AG08395 (cell line): ENCODE measurements around the gene CCRL2.
"Not testable (repeated sequence)": the region's sequence is repeated elsewhere in the genome, so short reads cannot be mapped to it uniquely, and the experiment has no call there.

ENCODE experiments used
- DNase-seq: peaks from one replicate; pipeline ENCODE4 v3.0.0; 2012; ENCODE audit warnings: mixed read lengths, low spot score

The CCRL2 gene

DNA sequence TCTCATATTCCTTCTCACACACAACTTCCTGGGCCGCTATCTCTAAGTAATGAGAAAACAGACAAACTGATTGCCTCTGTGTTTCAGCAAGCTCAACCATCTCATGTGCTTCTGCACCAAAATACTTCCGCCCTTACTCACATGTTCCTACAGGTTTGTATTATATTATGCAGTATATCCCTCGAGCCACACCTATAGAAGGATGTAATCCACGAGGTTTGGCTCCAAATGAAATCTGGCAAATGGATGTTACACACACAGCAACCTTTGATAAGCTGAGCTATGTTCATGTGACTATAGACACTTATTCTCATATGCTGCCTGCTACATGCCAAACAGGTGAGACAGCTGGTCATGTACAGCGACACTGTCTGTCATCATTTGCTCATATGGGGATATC lies 22.6 kb downstream of the CCRL2 start:
- no peak for DNase-seq

DNA sequence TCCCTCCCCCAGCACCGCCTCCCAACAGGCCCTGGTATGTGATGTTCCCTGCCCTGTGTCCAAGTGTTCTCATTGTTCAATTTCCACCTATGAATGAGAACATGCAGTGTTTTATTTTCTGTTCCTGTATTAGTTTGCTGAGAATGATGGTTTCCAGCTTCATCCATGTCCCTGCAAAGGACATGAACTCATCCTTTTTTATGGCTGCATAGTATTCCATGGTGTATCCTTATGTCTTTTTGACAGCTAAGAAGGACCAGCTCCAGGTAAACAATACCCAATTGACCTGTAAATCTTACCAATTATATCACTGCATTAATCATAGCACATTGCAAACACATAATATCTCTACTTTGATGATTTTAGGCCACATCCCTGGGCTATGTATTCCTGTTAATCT lies 23.8 kb downstream of the CCRL2 start:
- DNase-seq, result not testable (repeated sequence)

DNA sequence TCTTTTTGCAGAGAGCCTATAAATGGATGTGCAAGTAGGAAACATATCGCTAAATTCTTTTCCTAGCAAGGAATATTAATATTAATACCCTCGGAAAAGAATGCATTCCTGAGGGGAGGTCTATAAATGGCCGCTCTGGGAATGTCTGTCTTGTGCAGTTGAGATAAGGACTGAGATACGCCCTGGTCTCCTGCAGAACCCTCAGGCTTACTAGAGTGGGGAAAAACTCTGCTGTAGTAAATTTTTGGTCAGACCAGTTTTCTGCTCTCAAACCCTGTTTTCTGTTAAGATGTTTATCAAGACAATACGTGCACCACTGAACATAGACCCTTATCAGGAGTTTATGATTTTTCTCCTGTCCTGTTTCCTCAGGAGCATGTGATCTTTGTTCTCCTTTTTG lies 24.8 kb downstream of the CCRL2 start:
- not testable (repeated sequence) for DNase-seq

DNA sequence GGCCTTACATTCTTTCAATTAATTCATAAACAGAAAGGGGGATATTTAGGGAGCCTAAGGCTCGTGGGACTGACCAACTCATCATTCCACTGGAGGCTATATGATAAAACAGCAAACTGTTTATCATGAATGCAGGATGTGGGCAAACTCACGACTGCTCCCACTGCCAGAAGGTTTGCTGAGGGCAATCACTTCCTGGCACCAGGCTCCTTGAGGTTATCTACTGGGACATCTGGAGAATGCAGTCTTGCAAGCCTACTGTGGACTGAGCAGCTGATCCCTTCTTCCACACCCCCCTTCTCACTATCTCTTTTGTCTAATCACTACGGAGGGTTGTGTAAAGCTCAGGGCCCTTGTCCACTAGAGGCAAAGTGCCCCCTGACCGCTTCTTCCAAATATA lies 26.1 kb downstream of the CCRL2 start:
- not testable (repeated sequence) for DNase-seq

DNA sequence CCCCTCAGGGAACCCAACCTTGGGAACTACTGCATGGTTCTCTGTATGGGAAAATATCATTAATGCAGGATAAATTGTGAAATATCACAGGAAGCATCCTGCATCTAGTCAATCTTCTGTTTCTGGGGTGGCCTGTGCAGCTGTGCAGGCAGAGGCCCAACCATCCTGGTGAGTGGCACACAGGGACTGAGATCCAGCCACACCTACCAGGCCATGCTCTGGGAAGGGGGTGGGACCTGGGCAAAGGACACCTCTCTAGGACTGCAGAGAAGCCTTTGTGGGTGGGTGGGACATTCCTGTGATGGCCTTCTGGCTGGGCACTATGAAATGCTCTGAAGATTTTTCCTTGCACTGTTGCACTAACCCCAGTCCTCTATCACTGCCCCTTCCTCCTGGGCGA lies 26.8 kb downstream of the CCRL2 start:
- DNase-seq, result no peak

DNA sequence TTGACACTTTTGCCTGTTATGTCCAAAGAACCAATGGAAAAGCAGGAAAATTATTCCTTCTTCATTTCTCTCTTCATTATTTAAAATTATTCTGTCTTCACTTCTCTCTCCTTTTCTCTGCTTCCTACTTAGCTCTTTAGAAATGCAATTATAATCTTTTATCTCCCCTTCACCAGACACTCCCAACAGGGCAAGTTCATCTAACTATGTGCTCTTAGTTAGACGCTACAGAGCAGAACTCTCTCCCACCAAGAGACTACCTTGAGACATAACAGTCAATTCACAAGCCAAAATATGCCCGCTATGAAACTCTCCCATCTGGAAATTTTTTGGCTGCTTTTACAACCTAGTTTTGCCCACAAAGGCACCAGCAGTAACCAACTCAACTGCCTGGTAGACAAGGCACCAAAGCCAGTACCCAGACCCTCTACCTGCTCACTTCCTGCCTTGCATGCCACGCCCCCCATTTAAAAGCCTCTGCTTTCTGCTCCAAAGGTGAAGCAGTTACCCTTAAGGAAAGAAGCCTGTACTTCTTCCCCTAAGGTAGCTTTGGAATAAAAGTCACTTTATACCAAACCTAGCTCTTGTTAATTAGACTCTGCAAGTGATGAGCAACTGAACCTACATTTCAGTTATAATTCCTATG lies 28.1 kb downstream of the CCRL2 start:
- DNase-seq, result no peak

DNA sequence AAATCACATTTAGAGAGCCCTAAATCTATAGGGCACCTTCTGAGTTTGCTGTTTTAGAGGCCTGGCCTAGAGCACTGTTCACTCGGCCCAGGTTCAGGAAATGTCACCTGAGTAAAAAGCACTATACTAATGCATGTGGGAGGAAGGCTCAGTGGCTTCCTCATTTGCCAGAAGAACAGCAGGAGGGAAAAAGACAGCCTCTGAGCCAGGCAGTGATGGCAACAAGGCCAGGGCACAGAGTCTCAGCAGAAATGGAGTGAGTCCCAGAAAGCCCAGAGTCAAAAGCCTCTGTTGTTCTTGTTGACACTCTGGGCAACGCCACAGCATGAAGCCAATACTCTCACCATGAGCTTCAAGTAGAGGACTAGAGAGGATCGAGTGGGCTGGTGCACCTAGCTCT lies 31.8 kb downstream of the CCRL2 start:
- DNase-seq, result no peak

DNA sequence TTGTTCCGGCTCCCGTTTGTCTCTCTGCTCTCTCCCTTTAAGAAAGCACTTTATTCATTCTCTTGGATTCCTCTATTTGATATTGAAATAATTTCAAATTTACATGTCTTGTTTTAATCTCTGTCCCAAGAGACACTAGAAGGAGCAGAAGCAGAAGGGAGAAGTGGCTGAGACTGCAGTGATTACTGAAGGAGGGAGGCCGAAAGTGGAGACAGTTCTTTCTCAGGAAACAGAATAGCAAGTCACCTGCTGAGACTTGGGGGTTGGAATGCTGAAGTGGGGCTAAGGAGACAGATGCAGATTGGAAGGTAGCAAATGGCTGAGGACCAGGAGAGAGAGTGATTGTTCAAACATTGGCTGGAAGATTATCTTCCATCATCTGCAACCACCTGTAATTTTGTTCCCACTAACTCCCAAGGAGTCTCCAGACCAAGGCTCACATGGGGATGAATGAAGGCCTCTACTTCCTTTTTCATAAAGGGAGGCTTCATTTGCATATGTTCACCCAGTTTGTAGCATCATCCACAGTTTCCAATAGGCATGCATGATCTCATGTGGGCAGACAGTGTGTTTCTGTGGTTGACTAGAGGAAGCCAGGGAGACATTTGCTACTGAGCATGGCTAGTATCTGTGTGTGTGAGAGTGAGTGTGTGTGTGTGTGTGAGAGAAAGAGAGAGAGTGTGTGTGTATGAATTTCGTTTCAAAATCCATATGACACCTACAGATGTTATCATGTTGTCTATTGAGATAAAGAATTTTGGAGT lies 33.7 kb downstream of the CCRL2 start:
- DNase-seq, result no peak

DNA sequence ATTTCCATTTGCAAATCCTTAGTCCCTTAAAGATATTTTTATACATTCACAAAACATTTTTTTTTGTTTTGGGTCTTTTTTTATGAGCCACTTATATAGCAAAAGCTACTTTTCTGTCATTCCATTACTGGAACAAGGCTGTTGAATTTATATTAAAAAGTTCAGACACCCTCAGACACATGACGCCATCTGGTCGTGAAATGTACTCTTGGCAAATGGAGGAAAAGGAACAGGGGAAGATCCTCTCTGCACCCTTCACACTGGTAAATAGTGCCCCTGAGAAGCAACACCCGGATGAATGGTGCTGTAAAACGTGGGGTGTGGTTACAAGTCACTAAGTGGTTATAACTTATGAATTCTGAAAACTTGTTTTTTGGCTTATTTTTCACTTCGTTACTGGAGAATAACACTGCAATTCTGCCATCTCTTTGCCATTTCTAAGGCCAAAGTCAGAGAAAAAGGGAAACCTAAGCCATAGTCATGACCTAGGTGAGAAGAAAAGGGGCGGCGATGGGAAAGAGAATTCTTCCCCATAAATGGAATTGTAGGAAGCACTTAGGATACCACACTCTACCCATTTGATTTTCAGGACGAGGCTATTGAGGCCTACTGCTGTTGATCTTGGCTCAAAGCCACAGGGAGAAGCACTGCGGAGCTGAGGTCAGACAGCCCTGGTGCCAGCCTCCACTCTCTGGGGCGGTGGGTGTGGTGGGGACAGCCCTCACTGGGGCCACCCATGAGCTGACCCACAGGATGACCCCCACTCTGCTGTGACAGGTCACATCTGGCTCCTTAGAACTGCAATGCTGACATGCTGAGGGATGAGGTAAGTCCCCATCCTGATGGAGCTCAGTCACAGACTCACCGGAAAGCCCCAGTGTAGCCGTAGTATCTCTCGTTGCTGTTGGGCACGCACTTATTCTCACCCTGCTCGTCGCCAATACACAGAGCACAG lies 35.8 kb downstream of the CCRL2 start:
- no peak for DNase-seq

DNA sequence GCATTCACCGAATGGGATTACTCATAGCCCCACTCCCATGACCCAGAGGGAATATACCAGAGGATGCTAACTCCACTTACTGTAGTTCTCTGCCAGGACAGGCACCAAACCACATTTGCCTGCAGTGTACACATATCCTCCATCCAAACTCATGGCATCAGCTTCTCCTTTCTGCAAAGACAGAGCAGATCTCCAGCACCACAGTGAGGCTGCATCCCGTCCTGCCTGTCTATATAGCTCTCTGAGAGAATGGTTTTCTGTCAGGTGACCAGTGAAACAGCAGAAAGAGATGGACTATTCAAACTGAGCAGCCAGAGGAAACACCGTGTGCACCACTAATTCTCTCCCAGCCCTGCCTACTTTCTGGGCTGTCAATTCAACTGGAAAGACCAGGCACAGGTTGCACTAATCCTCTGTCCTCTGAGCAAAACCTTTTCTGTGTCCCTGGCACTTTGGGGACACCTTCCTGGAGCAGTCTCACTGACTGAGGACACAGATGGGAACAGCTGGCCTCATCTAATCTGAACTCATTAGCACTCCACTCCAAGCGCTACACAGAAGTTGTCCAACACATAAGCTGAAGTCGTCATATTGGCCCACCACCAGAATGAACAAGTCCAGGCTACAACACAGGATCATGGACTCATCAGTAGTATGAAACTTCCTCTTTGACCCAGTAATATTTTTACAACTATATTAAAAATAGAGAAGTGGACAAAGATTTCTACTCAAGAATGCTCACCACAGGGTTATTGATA lies 40.3 kb downstream of the CCRL2 start:
- no peak for DNase-seq

DNA sequence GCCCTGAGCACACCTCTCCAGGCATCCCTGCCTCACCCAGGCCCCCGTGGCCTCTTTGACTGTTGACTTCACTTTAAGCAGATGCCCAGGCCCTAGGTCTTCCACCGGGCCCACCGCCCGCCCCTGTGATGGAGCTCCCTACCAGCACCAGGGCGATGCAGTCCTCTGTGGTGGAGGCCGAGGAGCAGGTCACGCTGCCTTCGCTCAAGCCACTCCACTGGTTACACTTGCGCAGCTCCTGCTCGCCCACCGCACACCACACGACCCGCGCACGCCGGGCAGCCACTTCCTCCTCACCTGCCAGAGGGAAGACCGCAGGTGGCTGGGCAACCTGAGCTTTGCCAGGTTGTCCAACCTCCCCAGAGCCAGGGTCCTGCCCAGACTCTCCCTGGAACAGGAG lies 41.7 kb downstream of the CCRL2 start:
- no peak for DNase-seq

DNA sequence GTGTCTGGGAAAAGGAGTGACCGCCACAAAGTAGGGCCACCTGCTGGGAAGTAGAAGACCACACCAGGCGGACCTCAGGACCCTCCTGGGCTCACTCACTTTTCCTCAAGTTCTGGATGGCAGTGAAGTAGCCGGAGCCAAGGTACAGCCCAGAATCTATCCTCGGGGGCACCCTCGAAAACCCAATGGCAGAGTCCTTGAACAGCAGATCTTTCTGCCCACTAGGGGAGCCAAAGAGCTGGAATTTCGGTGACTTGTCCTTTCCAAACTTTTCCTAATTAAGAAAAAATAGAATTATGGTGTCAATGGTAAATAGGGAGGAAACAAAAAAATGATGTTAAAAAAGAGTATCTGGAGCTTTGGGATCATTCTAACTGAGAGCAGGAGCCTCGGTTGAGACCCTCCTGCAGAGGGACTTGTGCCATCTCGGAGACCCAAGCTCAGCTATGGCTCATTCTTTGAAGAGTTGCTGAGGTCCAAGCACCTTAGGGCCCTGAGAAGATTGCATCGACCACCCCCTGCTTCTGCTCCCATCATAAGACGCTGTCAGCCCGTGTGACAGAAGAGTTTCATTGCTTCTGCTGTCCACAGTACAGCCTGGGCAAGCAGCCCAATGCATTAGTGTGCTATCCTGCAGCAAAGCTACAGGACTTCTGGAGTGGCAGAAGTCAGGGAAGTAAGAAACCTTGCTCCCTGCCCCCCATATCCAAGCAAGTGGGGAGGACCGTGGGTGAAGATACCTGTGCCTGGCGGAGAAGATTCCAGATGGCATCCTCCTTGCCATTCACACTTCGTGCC lies 42.9 kb downstream of the CCRL2 start:
- peak; percentile 57 for DNase-seq

DNA sequence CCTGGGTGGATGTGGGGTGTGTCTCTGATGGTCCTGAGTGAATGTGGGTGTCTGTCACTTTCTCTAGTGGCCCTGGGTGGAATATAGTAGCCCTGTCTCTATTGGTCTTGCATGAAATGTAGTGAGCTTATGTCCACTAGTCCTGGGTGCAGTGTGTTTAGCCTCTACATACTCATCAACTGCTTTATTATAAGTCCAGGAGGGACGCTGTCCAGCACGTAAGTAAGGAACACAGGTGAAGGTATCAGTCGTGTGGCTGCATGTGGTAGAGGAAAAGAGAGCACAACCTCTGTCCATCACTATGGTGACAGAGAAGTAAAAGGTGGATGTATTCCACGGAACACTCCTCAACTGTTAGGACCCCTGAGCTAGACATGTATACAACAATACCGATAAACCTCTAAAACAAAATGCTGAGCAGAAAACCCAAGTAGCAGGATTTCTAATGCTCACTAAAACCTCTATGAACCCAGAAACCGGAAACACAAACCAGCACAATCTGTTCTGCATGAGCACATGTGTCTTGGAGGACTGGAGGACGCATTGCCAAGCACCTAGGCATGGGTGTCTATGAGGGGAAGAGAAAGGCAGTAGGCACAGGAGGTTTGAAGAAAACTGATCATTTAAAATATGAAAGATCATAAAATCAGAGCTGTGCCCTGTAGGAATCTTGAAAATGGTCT lies 46.6 kb downstream of the CCRL2 start:
- no peak for DNase-seq

DNA sequence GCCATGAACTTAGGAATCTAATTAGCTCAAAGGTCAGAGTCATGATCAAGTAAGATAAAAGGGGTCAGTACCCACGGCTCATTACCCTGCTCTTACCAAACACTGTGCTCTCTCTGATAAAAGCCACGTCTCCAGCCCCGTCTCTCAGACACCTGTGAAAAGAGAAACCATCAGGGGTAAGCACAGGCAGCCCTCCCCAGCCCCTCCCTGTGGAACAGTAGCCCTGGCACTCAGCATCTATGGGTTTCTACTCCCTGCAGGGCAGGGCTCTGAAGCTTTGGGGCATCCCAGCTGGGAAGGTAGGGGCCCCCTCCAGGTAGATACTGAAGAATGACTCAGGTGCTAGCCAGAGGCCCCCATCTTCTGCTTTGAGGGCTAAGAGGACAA lies 47.1 kb downstream of the CCRL2 start:
- no peak for DNase-seq

DNA sequence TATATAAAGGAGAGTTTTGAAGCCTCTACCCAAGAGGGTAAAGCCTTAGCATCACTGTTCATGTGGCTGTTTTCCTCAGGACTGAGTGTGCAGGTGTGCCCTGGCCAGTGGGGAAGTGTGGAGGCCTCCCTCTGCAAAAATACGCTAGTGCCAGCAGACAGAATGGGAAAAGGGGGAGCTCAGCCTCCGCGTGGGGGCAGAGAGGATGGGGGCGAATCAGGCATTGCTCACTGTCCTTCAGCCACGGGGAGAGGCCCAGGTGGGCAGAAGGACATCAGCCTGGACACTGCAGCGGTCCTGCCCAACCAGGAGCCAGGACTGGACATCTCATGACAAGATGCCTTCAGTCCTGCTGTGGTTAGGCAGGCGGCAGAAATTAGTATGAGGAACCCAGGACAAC lies 47.5 kb downstream of the CCRL2 start:
- DNase-seq, result no peak

DNA sequence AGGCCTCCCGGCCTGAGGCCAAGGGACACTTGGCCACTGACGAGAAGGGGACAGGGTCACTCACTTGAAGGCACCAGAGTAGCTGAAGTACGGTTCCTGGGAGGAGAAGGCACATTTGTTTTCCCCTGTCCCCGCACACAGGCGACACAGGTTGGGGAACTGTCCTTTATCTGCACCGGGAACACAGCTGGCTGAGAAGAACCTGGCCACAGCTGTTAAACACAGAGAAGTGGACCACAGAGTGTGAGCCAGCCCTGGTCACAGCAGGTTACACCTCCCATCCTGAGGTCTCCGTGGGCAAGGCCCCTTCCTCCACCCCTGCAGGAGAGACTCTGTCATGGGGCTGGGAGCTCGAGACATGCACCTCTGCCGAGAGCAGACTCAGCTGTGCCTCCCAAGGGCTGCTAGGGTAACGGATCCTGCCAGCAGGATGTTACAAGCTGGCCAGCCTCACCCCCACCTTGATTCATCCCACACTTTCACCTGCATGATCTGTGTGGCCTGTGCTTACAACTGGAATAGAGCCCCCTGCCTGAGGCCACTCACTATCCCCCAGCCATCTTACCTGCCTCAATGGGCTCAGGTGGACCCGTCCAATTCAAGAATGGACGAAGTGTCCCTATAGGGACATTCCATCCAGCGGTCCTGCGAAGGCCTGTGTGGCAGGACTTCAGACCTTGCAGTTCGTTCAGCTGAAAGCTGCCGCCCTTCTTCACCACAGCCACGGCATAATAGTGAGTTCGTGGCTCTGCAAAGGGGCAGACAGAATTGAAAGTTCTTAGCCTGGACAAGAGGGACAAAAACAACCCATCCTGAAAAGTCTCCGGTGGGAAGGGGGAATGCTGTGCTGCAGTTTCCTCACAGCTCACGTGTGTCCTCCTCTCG lies 48.4 kb downstream of the CCRL2 start:
- DNase-seq, result no peak

DNA sequence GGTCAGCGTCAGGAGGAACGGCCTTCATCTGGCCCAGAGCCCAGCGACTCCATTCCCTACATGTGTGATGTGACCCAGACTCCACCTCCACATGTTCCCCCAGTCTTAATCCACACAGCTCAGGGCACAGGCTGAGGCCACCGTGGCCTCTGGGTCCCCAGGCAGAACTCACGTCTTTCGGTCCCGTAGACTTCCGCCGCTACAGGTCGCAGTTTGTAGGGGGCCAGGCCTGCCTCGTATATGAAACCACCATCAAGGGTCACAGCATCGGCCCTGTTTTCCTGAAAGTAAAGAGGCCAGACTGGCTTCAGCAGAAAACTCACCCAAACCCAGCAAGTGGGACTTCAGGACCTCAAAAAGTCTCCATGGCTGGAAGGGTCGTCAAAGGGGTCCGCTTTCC lies 49.1 kb downstream of the CCRL2 start:
- DNase-seq, result no peak
